ENCODE results near the gene REV3L.
A peak's percentile ranks its signal among the peaks of the same experiment; 100 is the strongest.
"Not testable (repeated sequence)": the region's sequence is repeated elsewhere in the genome, so short reads cannot be mapped to it uniquely, and the experiment has no call there.

The REV3L gene

GRCh38 chr6:111494951-111495635, 12.1 kb upstream of the REV3L start:
- DNase-seq: no peak

- DNase-seq: no peak
Measured at GRCh38 chr6:111492499-111492898, 9.5 kb upstream of the REV3L start.

GRCh38 chr6:111490067-111490466, 7.0 kb upstream of the REV3L start:
- DNase-seq: no peak

- no peak for DNase-seq
Measured at GRCh38 chr6:111487661-111488060, 4.6 kb upstream of the REV3L start.

GRCh38 chr6:111486921-111487320, 3.9 kb upstream of the REV3L start:
- DNase-seq: no peak

DNA sequence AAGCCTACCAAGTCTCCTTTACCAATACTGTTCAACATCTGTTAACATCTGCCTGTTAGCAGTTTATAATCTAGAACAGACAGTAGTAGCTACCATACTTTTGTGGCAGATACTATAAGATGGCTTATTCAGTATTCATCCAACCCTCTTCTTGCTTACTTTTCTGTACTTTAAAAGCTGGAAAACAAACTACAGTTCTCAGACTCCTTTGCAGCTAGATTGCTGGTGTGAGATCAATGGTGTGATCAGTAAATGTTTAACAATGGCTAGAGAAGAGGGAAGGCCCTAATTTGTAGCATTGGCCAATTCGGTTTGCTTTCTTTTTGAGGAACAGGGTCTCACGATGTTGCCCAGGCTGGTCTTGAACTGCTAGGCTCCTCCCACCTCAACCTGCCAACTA, 3.5 kb upstream of the REV3L start:
- DNase-seq: no peak

GRCh38 chr6:111485342-111485741, 2.3 kb upstream of the REV3L start:
- peak; percentile 33 for DNase-seq

GRCh38 chr6:111484633-111484930, 1.6 kb upstream of the REV3L start:
- DNase-seq: no peak

- DNase-seq: peak; percentile 97
Measured at GRCh38 chr6:111483736-111484632, 966 bp upstream of the REV3L start.

GRCh38 chr6:111482188-111482958, 645 bp downstream of the REV3L start:
- DNase-seq: peak; percentile 86

DNA sequence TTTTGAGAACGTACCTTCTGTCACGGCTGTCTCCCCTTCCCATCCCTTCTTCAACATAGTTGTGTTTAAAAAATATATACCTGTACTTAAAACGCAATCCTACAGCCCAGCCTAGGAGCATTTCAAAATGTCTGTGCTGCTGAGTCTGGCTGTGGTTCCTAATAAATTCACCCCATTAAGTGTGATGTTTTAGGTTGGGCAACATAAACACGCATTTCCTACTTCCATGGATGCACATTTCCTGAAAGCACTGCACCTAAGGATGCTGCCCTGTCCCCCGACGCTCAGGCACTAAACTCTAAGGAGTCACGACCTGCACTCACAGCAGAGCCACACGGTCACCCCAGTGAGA, 1.2 kb downstream of the REV3L start:
- DNase-seq: no peak

- peak; percentile 59 for DNase-seq
Measured at GRCh38 chr6:111480988-111481822, 1.8 kb downstream of the REV3L start.

DNA sequence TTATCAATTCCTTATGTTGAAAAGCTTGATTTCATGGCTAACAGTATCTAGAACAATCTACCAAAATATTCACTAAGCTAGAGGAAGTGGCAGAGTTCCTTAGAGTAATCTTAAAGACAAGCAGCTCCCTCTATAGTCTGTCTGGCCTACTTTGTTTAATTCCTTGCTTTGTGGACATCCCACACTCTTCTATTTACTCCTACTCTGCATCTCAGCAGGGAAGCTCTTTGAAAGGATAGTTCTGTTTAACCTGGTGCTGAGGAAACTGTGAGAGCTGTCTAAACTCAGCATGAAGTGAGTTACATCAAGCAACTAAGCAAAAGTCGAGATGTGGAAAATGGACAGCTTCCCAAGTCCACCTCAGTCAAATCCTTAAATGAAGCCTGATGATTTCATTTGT, 4.3 kb downstream of the REV3L start:
- DNase-seq: peak; percentile 72

- DNase-seq: peak; percentile 27
Measured at GRCh38 chr6:111478064-111478476, 4.9 kb downstream of the REV3L start.

DNA sequence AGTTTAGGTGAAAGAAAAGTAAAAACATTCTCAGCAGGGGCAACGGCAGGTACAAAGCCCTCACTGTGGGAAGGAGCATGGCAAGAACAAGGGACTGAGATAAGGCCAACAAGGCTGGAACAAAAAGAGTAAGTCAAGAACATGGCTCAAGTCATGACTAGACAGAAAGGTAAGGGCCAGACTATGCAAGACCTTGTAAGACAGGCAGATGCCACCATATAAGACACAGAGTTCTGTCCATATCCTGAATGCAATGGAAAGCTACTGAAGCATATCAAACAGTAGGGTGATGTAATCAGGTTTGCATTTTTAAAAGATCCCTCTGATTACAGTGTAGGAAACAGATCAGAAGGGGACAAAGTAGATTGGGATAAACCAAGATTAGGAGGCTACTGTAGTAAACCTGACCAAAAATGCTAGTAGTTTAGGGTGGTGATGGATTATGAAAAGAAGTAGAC, 5.5 kb downstream of the REV3L start:
- peak; percentile 24 for DNase-seq

DNA sequence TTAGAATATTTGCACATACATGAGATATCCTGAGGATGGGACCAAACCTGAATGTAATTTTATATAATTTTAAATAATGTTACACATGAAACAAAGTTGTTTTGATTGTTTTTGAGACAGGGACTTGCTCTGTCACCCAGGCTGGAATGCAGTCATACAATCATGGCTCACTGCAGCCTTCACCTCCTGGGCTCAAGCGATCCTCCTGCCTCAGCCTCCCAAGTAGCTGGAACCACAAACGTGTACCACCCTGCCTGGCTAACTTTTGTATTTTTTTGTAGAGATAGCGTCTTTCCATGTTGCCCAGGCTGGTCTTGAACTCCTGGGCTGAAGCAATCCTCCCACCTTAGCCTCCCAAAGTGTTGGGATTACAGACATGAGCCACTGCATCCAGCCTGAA, 7.0 kb downstream of the REV3L start:
- not testable (repeated sequence) for DNase-seq

GRCh38 chr6:111474771-111475170, 8.2 kb downstream of the REV3L start:
- DNase-seq: peak; percentile 23

GRCh38 chr6:111474106-111474505, 8.9 kb downstream of the REV3L start:
- DNase-seq: no peak

GRCh38 chr6:111472933-111473435, 10.0 kb downstream of the REV3L start:
- DNase-seq: no peak

DNA sequence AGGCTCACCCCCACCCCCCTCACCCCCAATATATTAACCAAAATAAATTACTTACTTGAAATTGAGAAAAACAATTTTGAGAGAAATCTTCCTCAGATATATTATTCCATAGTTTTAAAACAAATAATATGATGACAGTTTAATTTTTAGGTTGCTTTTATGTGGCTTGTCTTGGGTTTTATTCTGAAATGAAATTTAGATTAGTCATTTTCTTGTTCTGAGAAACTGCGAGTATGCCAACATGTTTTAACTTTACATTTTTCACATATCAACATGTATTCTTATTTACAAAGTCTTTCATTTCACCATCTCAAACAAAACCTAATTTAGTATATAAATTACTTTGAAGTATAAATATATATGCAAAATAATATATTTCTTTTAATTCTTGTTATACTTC, 11.1 kb downstream of the REV3L start:
- DNase-seq: no peak

DNA sequence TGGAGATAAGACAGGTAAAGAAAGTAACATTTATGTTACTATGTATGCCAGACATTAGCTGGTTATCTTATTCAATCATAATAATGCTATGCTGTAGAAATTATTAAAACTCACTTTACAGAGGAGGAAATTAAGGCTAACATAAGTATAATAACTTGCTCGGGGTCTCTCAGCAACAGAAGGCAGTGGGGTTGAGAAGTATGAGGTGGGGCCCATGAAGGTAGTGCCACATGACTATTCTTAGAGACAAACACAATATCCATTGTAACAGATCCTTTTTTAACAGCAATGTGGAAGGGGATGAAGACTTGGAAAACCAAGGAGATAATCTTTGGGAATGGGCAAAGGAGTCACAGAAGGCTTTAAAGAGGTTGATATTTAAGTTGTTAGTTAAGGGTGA, 11.5 kb downstream of the REV3L start:
- DNase-seq: no peak

DNA sequence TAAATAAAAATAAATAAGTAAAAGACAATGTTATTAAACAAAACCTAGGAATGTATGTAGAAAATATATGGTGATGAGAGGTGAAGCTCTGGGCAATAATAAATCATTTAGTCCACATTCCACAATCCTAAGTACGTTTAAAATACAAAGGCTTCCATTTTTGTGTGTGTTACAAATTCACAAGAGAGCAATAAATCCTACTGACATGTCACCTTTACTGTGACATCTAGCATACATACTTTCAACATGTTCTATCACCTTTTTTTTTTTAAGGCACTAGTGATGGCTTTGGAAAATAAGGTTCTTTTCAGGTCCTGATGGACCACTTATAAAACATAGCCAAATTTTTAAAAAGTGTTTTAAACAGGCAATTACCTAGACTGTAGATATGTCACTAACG, 12.0 kb downstream of the REV3L start:
- no peak for DNase-seq

DNA sequence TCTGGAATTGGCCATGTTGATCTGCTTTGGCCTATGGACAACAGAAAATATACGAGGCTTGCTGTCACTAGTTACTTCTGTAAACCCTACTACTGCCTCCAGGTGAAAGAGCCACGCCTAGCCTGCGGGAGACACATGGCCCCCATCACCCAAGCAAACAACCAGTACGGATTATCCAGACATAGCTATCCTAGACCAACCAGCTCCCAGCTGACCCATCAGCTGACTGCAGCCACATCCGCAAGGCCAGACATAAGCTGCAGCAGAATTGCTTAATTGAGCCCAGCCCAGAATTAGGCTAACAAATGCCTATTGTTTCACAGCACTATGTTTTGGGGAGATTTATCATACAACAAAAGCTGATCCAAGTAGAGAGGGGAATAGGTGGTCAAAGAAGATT, 13.5 kb downstream of the REV3L start:
- no peak for DNase-seq
